GM12872 (cell line): ENCODE results near the gene TICRR.

Experiments
- TF ChIP-seq, protein P1 (sequence below): IDR thresholded peaks from 3 replicates; pipeline ENCODE4 v1.5.1; 2011; ENCODE audit warnings: low read depth, mild to moderate bottlenecking, low read length, moderate library complexity; ENCODE audit not compliant: insufficient read depth

The TICRR gene

DNA sequence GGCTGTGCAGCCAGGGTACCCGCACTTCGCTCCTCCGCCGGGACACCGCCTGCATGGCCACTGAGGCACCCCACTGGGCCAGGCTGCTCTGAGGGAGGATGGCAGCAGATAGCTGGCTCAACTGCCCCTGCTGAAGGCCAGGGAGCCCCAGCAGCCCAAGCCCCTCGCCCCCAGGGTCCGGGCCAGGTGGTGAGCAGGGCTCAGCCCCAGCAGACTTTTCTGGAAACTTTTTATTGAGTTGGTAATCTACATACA, 92.4 kb downstream of the TICRR start:
- TF ChIP-seq, protein P1, sequence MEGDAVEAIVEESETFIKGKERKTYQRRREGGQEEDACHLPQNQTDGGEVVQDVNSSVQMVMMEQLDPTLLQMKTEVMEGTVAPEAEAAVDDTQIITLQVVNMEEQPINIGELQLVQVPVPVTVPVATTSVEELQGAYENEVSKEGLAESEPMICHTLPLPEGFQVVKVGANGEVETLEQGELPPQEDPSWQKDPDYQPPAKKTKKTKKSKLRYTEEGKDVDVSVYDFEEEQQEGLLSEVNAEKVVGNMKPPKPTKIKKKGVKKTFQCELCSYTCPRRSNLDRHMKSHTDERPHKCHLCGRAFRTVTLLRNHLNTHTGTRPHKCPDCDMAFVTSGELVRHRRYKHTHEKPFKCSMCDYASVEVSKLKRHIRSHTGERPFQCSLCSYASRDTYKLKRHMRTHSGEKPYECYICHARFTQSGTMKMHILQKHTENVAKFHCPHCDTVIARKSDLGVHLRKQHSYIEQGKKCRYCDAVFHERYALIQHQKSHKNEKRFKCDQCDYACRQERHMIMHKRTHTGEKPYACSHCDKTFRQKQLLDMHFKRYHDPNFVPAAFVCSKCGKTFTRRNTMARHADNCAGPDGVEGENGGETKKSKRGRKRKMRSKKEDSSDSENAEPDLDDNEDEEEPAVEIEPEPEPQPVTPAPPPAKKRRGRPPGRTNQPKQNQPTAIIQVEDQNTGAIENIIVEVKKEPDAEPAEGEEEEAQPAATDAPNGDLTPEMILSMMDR: no peak

DNA sequence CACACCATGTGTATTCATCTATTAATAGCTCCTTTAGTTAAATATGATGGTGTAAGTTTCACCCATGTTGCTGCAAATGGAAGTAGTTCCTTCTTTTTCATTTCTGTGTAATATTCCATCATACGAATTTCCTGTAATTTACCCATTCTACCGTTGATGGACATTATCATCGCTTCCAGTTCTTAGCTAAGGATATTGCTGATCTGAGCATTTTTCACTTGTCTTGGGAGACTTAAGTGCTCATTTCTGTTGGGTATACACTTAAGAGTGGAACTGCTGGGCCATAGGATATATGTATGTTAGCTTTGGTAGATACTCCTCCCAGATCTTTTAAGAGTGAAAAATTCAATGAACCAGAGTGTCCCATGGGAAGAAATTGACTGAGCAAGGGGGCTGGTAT, 92.9 kb downstream of the TICRR start:
- TF ChIP-seq, protein P1: no peak

DNA sequence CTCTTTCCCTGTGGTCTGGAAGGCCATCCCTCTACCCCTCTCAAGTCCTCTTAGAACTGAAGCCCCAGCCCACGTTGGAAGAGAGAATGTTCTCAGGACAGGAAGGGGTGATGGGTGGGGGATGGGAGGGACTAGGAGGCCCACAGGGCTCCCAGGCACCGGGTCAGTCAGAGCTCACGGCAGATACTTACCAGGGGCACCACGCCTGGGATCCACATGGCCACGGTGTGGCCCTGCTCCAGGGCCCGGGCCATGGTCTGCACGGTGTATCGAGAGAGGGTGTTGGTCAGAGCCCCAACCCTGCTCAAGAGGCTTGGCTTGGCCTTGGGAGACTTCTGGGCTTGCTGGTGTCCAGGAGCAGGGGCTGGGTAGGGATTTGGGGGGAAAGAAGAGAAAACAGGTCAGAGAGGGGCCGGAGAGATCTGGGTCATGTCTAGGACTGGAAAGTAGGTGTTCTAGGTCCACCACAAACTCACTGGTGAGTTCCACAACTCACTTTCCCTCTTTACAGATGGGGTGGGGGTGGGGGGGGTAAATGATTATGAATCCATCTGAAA, 94.1 kb downstream of the TICRR start:
- TF ChIP-seq, protein P1: no peak

DNA sequence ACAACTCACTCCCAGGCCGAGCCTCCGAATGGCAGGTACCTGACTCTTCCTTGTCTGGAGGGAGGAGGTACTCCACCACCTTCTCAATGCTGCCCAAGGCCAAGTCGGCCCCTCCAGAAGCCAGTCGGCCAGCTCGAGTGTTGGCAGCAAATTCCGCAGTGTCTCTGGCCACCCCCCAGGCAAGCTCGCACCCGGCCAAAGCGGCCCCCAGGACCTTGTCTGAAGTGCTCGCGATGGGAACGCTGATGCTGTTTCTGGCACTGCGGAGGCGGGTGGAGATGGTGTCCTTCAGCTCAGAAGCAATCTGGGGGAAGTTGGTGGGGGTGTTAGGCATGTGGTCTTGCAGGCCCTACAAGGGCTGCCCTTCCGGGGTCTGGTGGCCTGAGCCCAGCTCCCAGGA, 94.7 kb downstream of the TICRR start:
- TF ChIP-seq, protein P1: no peak

DNA sequence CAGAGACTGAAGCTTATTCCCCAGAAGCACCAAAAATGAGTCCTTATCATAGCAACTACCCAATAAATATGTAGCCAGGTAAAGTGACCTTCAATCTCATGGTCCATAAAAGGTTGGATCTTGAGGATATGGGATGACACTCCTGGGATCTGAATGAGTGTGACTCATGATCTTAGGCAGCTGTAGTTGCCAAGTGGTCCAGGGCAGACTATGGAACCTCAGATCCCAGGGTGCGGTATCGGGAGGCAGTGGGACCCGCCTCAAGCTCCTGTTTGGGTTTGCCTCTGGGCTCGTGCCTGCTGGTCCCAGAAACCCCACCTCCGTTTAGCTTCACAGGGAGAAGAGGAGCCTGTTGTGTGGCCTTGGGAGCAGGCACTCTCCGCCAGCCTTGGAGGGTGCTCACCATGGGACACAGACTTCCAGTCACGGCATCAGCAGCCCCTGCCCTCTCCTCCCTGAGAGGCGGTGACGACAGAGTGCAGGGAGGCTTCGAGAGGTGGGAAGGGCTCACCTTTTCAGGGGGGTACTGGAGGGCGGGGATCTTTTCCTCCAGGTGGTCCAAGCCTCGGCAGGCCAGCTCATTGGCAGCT, 95.8 kb downstream of the TICRR start:
- TF ChIP-seq, protein P1: no peak

DNA sequence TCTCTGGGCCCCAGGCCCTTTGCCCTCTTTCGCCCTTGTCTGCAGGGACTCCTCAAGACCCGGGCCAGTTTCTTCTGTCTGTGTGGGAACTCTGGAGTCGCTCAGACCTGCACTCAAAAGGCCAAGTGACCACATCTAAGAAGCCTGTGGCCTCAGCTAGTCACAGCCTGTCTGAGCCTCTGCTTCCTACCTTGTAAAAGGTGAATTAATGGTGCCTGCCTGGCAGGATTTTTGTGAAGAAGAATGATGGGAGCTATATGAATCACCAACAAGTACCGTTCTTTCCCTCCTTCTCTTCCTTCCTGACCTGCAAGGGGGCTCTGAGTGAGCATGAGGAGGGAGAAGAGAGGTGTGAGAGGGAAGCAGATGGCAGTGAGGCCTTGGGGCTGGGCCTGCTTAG, 96.4 kb downstream of the TICRR start:
- TF ChIP-seq, protein P1: no peak

DNA sequence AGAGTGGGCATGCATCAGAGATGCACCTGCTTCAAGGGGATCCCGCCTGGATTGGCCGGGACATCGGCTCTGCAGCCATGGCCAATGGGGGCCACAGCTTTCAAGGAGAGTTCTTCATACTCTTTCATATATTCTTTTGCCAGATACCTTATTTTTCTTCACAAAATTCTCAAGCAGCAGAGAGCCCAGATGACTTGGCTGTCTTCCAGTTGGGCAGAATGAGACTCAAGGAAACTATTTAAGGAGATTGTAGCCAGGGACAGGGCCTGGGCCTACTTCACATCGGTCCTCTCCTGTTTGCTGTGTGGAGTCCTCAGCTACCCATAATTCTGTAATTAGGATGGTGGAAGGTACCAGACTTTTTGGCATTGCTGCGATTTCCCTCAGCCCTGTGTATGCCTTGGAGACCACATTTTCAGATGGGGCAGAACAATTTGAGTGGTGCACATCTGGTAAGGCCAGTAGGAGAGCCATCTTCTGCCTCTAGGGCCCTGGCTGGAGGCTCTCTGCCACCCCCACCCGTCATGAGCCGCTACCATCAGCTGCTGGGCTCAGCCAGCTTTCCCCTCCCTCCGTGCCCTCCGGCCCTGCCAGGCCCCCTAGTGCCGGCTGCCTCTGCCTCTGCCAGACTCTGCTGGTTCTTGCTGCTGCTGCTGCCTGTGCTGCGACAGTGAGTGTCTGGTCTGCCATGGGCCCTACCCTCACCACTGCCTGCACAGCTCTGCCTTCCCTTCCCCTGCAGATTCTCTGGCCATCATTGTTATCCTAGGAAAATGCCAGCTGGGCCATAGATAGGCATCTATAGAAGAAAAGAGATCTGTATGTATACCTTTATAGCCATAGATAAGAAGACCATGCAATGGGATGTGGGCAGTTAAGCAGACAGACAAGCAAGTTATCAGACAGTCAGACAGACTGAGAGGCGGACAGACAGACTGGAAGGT, 97.2 kb downstream of the TICRR start:
- TF ChIP-seq, protein P1: no peak
